GM12878 (cell line): ENCODE measurements around the gene TBX10. TPM values are rescaled to one million over a fixed set of nuclear protein-coding genes. Genes with fewer than 3 reads are reported as not detected.

Experiments
- ATF2 ChIP-seq: IDR thresholded peaks from 2 replicates; pipeline ENCODE4 v1.6.1; 2012; ENCODE audit warnings: low read length, inconsistent platforms
- CHD4 ChIP-seq: fragments of 200-600 bp; sonication (generic); IDR thresholded peaks from 2 replicates; pipeline ENCODE4 v1.6.1; 2016; ENCODE audit warnings: mild to moderate bottlenecking
- HDGF ChIP-seq: fragments of 450-650 bp; IDR thresholded peaks from 2 replicates; pipeline ENCODE4 v1.6.1; 2016; ENCODE audit warnings: antibody characterized with exemption
- IKZF2 ChIP-seq, 2 experiments: fragments of 450-650 bp; IDR thresholded peaks; 2 replicates each; pipeline ENCODE4 v1.6.1; 2017; ENCODE audit warnings: mild to moderate bottlenecking in 2 of 2, moderate library complexity in 2 of 2
- JUNB ChIP-seq: IDR thresholded peaks from 2 replicates; pipeline ENCODE4 v1.6.1; 2016; ENCODE audit warnings: antibody characterized with exemption, mild to moderate bottlenecking
- MAX ChIP-seq: IDR thresholded peaks from 2 replicates; pipeline ENCODE4 v1.6.1; 2012; ENCODE audit warnings: low read depth, low read length, improper control_type of control experiment
- MYC ChIP-seq: IDR thresholded peaks from 2 replicates; pipeline ENCODE4 v1.6.1; 2011; ENCODE audit warnings: mild to moderate bottlenecking, low read length, moderate library complexity, inconsistent platforms; ENCODE audit not compliant: insufficient read depth, insufficient replicate concordance, insufficient read length, severe bottlenecking
- PBX3 ChIP-seq: IDR thresholded peaks from 2 replicates; pipeline ENCODE4 v1.6.1; 2011; ENCODE audit warnings: mild to moderate bottlenecking, low read depth, low read length, moderate library complexity; ENCODE audit not compliant: insufficient replicate concordance
- PML ChIP-seq: IDR thresholded peaks from 2 replicates; pipeline ENCODE4 v1.6.1; 2012; ENCODE audit warnings: low read length, inconsistent platforms
- POLR2AphosphoS5 ChIP-seq: IDR thresholded peaks from 2 replicates; pipeline ENCODE4 v1.6.1; 2011; ENCODE audit warnings: mild to moderate bottlenecking, low read length, inconsistent platforms
- RCOR1 ChIP-seq: conservative IDR thresholded peaks from 2 replicates; pipeline ENCODE4 v1.6.1; 2012; ENCODE audit warnings: low read depth, low read length, improper control_type of control experiment
- RFX5 ChIP-seq: IDR thresholded peaks from 2 replicates; pipeline ENCODE4 v1.6.1; 2011; ENCODE audit warnings: low read depth, low read length, improper control_type of control experiment
- SIN3A ChIP-seq: IDR thresholded peaks from 2 replicates; pipeline ENCODE4 v1.6.1; 2012; ENCODE audit warnings: low read depth, low read length, improper control_type of control experiment
- SMAD5 ChIP-seq: IDR thresholded peaks from 2 replicates; pipeline ENCODE4 v1.6.1; 2016; ENCODE audit warnings: antibody characterized with exemption, low read depth
- SREBF2 ChIP-seq: IDR thresholded peaks from 2 replicates; pipeline ENCODE4 v1.6.1; 2012; ENCODE audit warnings: mild to moderate bottlenecking, low read length
- TCF12 ChIP-seq: IDR thresholded peaks from 2 replicates; pipeline ENCODE4 v1.6.1; 2011; ENCODE audit warnings: low read depth, mild to moderate bottlenecking, low read length
- YY1 ChIP-seq: IDR thresholded peaks from 2 replicates; pipeline ENCODE4 v1.6.1; 2011; ENCODE audit warnings: low read depth, mild to moderate bottlenecking, low read length
- ZBTB33 ChIP-seq: fragments of 450-650 bp; IDR thresholded peaks from 2 replicates; pipeline ENCODE4 v1.6.1; 2017; ENCODE audit warnings: mild to moderate bottlenecking
- ZSCAN29 ChIP-seq: fragments of 450-650 bp; IDR thresholded peaks from 2 replicates; pipeline ENCODE4 v1.6.1; 2017; ENCODE audit warnings: mild to moderate bottlenecking, moderate library complexity
- polyA plus RNA-seq, 11 experiments: library from polyadenylated mRNA; depleted of rRNA in 4 of 11; unstranded in 6 of 11; stranded (reverse) in 5 of 11; fragments of >200 nt; fragmentation: Nextera tagmentation in 4 of 11; fragmentation: Illumina TruSeq in 1 of 11; extraction: Ambion mirVana in 4 of 11; extraction: Trizol in 1 of 11; gene quantifications; 1 replicate in 1 of 11; 2 replicates in 10 of 11; pipeline versions ENCODE4 v1.2.1 to v1.2.3, GENCODE V29; 2011 to 2016; ENCODE audit warnings: inconsistent platforms in 2 of 11, missing spikeins in 2 of 11, low read depth in 1 of 11
- total RNA-seq, 4 experiments: library from RNA; depleted of rRNA in 3 of 4; stranded (reverse); fragments of >200 nt in 3 of 4; fragmentation: Illumina TruSeq in 1 of 4; extraction: Trizol in 1 of 4; gene quantifications; 2 replicates each; pipeline versions ENCODE4 v1.2.1 to v1.2.3, GENCODE V29; 2013 to 2021
- TF ChIP-seq, protein P1 (sequence below): fragments of 450-650 bp; IDR thresholded peaks from 2 replicates; pipeline ENCODE4 v1.6.1; 2017; ENCODE audit warnings: low read depth, mild to moderate bottlenecking, moderate library complexity
- TF ChIP-seq, protein P2 (sequence below): fragments of 450-650 bp; conservative IDR thresholded peaks from 2 replicates; pipeline ENCODE4 v1.6.1; 2017; ENCODE audit warnings: mild to moderate bottlenecking, moderate library complexity

The TBX10 gene
- total and polyA plus RNA-seq, 10 of the 15 experiments (the other 5 are each of a cell fraction or from before 2014, with no cell fraction given): 0.10 to 0.44 (median 0.20) TPM; not detected in 4

- no peak for TF ChIP-seq ZBTB33
- peak; percentile 28 to 37; a peak in 2 of 4 replicates for TF ChIP-seq IKZF2 (IDR thresholded peaks at IDR 0.05)
- peak; percentile 89 for TF ChIP-seq TCF12
- TF ChIP-seq YY1: peak; percentile 66; the same call in 1 of the 2 replicates
- TF ChIP-seq, protein P1, sequence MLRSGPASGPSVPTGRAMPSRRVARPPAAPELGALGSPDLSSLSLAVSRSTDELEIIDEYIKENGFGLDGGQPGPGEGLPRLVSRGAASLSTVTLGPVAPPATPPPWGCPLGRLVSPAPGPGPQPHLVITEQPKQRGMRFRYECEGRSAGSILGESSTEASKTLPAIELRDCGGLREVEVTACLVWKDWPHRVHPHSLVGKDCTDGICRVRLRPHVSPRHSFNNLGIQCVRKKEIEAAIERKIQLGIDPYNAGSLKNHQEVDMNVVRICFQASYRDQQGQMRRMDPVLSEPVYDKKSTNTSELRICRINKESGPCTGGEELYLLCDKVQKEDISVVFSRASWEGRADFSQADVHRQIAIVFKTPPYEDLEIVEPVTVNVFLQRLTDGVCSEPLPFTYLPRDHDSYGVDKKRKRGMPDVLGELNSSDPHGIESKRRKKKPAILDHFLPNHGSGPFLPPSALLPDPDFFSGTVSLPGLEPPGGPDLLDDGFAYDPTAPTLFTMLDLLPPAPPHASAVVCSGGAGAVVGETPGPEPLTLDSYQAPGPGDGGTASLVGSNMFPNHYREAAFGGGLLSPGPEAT: no peak
- TF ChIP-seq MAX: peak; percentile 75; the same call in 1 of the 2 replicates
- TF ChIP-seq, protein P2, sequence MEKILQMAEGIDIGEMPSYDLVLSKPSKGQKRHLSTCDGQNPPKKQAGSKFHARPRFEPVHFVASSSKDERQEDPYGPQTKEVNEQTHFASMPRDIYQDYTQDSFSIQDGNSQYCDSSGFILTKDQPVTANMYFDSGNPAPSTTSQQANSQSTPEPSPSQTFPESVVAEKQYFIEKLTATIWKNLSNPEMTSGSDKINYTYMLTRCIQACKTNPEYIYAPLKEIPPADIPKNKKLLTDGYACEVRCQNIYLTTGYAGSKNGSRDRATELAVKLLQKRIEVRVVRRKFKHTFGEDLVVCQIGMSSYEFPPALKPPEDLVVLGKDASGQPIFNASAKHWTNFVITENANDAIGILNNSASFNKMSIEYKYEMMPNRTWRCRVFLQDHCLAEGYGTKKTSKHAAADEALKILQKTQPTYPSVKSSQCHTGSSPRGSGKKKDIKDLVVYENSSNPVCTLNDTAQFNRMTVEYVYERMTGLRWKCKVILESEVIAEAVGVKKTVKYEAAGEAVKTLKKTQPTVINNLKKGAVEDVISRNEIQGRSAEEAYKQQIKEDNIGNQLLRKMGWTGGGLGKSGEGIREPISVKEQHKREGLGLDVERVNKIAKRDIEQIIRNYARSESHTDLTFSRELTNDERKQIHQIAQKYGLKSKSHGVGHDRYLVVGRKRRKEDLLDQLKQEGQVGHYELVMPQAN: peak; percentile 91
- 0 out of 2 replicates have a peak, but pooled peaks have one; percentile 34 for TF ChIP-seq POLR2AphosphoS5
- TF ChIP-seq ZSCAN29: peak; percentile 31; the same call in 1 of the 2 replicates
- no peak for TF ChIP-seq PBX3
- no peak for TF ChIP-seq HDGF
- no peak for TF ChIP-seq CHD4
- no peak for TF ChIP-seq ATF2
- peak; percentile 93; the same call in 1 of the 2 replicates for TF ChIP-seq RCOR1
- TF ChIP-seq MYC: no peak
- TF ChIP-seq RFX5: no peak
- TF ChIP-seq SMAD5: no peak
- no peak for TF ChIP-seq JUNB
- no peak for TF ChIP-seq SREBF2
- no peak; the same call in 1 of the 2 replicates for TF ChIP-seq SIN3A
- no peak for TF ChIP-seq PML
These were observed 10.0 kb downstream of the TBX10 start, which contains the start of gene NUDT8 (continued) for GRCh38 chr11:67629386-67630227.
